RPMI7951 (cell line): ENCODE results near the gene TRIM24. TPM values are rescaled to one million over a fixed set of nuclear protein-coding genes. Genes with fewer than 3 reads are reported as not detected.
"Not testable (repeated sequence)": the region's sequence is repeated elsewhere in the genome, so short reads cannot be mapped to it uniquely, and the experiment has no call there.

Source experiments
- DNase-seq: peaks from one replicate; pipeline ENCODE4 v3.0.0-alpha.2; 2012; ENCODE audit warnings: low read depth
- total RNA-seq: library from RNA; depleted of rRNA; stranded (reverse); fragments of >200 nt; shearing (Covaris generic); gene quantifications from 2 replicates; pipeline ENCODE4 v1.2.3, GENCODE V29; 2014

The TRIM24 gene
- total RNA-seq, 1 experiment from 2014 or later, result 25.6 TPM

DNA sequence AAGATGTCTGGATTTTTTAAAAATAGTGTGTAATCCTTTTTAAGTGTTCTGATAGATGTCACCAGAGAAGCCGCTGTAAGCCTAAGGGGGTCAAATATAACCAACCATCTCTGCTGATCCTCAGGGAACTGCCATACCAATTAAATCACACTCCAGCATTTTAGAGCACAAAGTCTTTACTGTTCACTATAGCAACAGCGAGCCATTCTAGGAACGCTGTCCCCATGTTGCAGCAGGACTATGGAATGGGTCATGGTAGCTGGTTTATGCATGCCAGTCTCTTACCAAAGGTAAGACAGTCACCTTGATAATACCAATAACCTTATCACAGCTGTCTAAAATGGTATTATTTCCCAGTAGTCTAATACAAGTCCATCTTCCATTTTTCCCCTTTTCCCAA is 33.5 kb downstream of the TRIM24 start:
- DNase-seq, result no peak

GRCh38 chr7:138495485-138495884 is 35.4 kb downstream of the TRIM24 start:
- DNase-seq, result no peak

GRCh38 chr7:138499340-138499739 is 39.3 kb downstream of the TRIM24 start:
- no peak for DNase-seq

- DNase-seq, result not testable (repeated sequence)
Observed at GRCh38 chr7:138500303-138500702, 40.2 kb downstream of the TRIM24 start.

DNA sequence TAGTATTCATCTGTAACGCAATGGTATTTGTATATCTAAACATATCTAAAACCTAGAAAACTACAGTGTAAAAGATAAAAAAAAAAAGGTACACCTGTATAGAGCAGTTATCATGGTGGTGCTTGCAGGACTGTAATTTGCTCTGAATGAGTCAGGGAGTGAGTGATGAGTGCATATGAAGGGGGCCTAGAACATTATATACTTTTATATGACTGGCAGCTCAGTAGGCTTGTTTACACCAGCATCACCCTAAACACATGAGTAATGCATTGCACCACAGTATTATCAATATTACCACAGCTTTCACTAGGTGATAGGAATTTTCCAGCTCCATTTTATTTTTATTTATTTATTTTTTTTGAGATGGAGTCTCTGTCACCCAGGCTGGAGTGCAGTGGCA is 40.8 kb downstream of the TRIM24 start:
- DNase-seq, result no peak

DNA sequence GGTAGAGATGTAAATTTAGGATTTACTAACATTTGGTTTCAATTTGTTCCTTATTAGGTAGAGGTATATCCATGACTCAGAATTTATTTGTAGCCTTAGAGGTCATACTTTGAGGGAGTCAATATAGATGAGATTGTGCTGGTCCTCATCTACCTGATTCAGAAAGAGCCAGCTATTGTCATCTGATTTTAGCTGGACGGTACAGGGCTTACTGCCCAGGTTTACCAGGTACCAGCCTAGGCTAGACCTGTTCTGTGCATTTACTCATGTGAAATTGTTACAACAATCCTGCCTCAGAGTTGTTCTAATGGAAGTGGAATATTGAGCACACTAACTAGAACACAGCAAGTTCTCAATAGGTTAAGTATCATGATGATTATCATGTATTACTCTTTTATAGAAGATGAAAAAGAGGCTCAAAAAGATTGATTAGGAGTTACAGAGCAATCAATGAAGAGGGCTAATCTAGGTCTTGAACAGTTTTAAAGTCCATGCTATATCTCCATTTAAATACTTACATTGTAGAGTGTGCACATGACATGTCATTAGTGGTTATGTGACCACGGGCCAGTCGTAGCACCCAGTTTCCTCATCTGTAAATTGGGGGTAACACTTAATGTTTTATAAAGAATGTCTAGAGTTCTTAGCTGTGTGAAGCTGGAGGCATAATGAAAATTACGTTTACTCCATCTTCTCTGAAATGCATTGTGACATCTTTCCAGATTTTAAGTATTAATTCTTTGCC is 42.1 kb downstream of the TRIM24 start:
- no peak for DNase-seq

- DNase-seq, result no peak
Observed at GRCh38 chr7:138505361-138505873, 45.4 kb downstream of the TRIM24 start.

GRCh38 chr7:138506764-138507163 is 46.7 kb downstream of the TRIM24 start:
- DNase-seq, result no peak

DNA sequence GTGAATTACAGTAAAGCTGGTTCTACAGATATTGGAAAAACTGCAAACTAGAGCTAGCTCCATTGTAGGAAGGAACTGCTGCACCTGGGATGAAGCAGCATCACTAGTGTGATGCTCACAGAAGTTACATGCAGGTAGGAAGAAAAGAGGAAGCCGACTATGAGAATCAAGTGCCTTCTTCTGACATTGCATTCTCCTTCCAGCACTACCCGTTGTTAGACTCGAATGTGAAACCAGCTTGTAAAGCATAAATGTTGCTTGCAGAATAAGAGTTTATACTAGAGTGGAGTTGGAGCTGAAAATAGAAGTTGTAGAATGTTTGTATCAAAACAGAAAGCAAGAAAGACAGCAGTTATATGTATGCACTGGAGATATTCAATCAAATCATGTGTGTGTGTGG is 49.9 kb downstream of the TRIM24 start:
- DNase-seq, result no peak

DNA sequence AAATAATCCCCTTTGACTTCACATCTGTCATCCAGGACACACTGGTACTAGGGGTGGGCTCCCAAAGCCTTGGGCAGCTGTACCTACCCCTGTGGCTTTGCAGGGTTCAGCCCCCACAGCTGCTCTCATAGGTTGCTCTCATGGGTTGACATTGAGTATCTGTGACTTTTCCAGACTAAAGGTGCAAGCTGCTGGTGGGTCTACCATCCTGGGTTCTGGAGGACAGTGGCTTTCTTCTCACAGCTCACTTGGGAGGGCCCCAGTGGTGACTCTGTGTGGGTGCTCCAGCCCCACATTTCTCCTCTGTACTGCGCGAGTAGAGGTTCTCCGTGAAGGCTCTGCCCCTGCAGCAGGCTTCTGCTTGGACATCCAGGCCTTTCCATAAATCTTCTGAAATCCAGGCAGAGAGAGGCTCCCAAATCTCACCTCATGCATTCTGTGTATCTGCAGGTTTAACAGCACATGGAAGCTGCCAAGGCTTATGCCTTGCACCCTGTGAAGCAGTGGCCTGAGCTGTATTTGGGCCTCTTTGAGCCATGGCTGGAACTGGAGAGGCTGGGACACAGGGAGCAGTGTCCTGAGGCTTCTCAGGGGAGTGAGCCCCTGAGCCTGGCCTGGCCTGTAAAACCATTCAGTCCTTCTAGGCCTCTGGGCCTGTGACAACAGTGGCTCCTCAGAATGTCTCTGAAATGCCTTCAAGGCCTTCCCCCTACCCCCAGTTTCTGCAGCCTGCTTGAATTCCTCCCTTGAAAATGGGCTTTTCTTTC is 52.2 kb downstream of the TRIM24 start:
- no peak for DNase-seq

DNA sequence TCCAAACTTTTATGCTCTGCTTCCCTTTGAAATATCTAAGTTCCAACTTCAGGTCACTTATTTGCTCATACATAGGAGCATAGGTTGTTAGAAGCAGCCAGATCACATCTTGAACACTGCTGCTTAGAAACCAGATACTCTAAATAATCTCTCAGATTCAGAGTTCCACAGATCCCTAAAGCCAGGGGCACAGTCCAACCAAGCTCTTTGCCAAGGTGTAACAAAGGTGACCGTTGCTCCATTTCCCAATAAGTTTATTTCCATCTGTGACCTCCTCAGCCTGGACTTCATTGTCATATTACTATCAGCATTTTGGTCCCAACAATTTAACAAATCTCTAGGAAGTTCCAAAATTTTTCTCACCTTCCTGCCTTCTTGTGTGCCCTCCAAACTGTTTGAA is 52.8 kb downstream of the TRIM24 start:
- DNase-seq, result no peak

DNA sequence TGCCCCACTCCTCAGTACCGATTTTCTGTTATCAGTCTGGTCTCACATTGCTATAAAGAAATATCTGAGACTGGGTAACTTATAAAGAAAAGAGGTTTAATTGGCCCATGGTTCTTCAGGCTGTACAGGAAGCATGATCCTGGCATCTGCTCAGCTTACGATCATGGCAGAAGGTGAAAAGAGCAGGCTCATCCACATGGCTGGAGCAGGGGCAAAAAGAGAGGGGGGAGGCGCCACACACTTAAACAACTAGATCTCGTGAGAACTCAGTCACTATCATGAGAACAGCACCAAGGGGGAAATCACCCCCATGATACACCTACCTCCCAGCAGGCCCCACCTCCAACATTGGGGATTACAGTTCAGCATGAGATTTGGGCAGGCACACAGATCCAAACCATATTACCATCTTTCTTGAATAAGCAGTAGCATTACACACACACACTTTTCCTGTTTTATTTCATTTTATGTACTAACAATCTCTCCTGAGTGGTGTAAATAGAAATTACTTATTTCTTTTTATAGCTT is 53.3 kb downstream of the TRIM24 start:
- DNase-seq, result no peak

GRCh38 chr7:138514044-138514443 is 54.0 kb downstream of the TRIM24 start:
- no peak for DNase-seq

- no peak for DNase-seq
Observed at GRCh38 chr7:138515001-138515528, 55.0 kb downstream of the TRIM24 start.

DNA sequence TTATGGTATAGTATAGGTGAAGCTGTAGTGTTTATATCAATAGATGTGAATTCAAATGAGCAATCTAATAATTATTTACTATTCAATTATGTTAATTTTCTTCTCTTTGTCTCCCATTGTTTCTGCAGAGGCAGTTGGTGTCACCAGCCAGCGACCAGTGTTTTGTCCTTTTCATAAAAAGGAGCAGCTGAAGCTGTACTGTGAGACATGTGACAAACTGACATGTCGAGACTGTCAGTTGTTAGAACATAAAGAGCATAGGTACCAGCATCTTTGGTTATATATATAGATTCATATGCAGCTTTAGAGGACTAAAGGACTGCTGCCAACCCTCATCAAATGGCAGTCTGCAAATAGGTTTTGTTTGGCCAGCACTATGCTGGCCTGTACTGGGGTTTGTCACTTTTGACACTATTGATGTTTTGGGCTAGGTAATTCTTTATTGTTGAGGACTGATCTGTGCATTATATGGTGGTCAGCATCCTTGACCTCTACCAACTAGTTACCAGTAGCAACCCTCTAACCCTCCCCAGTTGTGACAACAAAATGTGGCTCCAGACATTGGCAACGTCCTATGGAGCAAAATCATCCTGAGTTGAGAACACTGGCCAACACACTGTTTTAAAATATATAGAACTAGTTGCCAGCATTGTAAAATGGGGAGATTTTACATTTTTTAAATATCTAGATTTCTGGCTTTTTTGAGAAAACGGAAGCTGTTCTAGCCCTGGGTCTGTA is 59.2 kb downstream of the TRIM24 start:
- DNase-seq, result no peak

DNA sequence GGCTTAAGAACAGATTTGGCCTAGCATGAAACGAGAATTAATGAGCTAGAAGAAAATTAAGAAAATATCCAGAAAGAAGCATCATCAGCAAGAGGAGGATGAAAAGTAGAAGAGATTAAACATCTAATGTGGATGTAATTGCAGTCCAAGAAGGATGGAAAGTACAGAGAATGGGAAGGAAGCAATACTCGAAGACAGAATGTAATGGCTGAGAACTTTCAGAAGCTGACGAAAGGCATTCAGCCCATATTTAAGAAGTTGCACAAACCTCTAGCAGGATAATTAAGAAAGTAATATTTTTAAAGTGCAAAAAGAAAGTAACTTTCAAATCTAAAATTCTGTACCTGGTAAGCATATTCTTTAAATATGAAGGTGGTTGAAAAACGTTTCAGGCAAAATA is 60.7 kb downstream of the TRIM24 start:
- no peak for DNase-seq

DNA sequence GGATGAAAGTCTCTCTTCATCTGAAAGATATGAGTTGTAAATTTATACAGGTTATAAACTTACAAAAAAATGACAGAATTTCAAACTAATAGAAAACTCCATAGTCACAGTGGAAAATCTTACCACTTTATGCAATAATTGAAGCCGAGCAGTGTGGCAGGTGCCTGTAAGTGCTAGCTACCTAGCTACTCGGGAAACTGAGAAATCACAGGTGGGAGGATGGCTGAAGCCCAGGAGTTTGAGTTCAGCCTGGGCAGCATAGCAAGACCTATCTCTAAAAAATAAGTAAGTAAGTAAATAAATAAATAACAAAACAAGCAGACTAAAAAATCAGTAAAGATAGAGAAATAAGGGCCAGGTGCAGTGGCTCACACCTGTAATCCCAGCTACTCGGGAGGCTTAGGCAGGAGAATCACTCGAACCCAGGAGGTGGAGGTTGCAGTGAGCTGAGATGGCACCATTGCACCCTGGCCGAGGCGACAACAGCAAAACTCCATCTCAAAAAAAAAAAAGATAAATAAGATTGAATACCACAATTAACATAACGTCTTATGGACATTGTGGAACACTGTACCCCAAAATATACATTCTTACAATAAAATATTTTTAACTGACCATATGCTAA is 61.9 kb downstream of the TRIM24 start:
- DNase-seq, result no peak

GRCh38 chr7:138524259-138524658 is 64.2 kb downstream of the TRIM24 start:
- no peak for DNase-seq

- no peak for DNase-seq
Observed at GRCh38 chr7:138525757-138526156, 65.7 kb downstream of the TRIM24 start.

- DNase-seq, result peak; percentile 15
Observed at GRCh38 chr7:138527746-138528223, 67.7 kb downstream of the TRIM24 start.

- not testable (repeated sequence) for DNase-seq
Observed at GRCh38 chr7:138536833-138537232, 76.8 kb downstream of the TRIM24 start.
